Fibroblast of villous mesenchyme (primary cell): ENCODE measurements around the gene ZNF516. TPM values are rescaled to one million over a fixed set of nuclear protein-coding genes. Genes with fewer than 3 reads are reported as not detected.

Experiments used
- DNase-seq: peaks from one replicate; pipeline ENCODE4 v3.0.0-alpha.2; 2010; ENCODE audit warnings: low read depth
- H3K4me3 ChIP-seq: 2 replicates; pipeline ENCODE4 v1.5.1; 2011; ENCODE audit warnings: low read depth, mild to moderate bottlenecking, low read length
- CTCF ChIP-seq: IDR thresholded peaks from 2 replicates; pipeline ENCODE4 v1.5.1; 2012; ENCODE audit warnings: low read depth, mild to moderate bottlenecking, low read length; ENCODE audit not compliant: insufficient read depth
- total RNA-seq: library from RNA; depleted of rRNA; stranded (reverse); fragments of >200 nt; gene quantifications from 2 replicates; pipeline ENCODE4 v1.2.3, GENCODE V29; 2012

ZNF516 gene
- total RNA-seq, 1 donor = 53.1 TPM

- DNase-seq = peak; percentile 66
- no peak overlapping the region for H3K4me3 ChIP-seq
- no peak for TF ChIP-seq CTCF
These were observed 34.6 kb downstream of the ZNF516 start for GRCh38 chr18:76460482-76460881.

GRCh38 chr18:76459687-76460350 lies 35.2 kb downstream of the ZNF516 start:
- no peak overlapping the region for H3K4me3 ChIP-seq
- DNase-seq = peak; percentile 93
- TF ChIP-seq CTCF = no peak

GRCh38 chr18:76459312-76459686 lies 35.7 kb downstream of the ZNF516 start:
- DNase-seq = no peak
- no peak for TF ChIP-seq CTCF
- no peak overlapping the region for H3K4me3 ChIP-seq

- DNase-seq = no peak
- no peak for TF ChIP-seq CTCF
- no peak overlapping the region for H3K4me3 ChIP-seq
These were observed 36.3 kb downstream of the ZNF516 start for GRCh38 chr18:76458522-76459311.

GRCh38 chr18:76457957-76458356 lies 37.1 kb downstream of the ZNF516 start:
- no peak overlapping the region for H3K4me3 ChIP-seq
- no peak for TF ChIP-seq CTCF
- DNase-seq = no peak

GRCh38 chr18:76457475-76457874 lies 37.6 kb downstream of the ZNF516 start:
- DNase-seq = no peak
- TF ChIP-seq CTCF = no peak
- H3K4me3 ChIP-seq = no peak overlapping the region

- no peak overlapping the region for H3K4me3 ChIP-seq
- no peak for TF ChIP-seq CTCF
- DNase-seq = no peak
These were observed 38.2 kb downstream of the ZNF516 start for GRCh38 chr18:76456823-76457222.
